HG03095 (cell line): Measurements from ENCODE around the gene GNG11.
"Not testable (repeated sequence)": the region's sequence is repeated elsewhere in the genome, so short reads cannot be mapped to it uniquely, and the experiment has no call there.

Experiments used
- ATAC-seq: cut with Tn5 transposase; IDR thresholded peaks from one replicate; pipeline ENCODE4 v1.9.1; 2021; ENCODE audit warnings: moderate library complexity; ENCODE audit not compliant: unreplicated experiment

The GNG11 gene

DNA sequence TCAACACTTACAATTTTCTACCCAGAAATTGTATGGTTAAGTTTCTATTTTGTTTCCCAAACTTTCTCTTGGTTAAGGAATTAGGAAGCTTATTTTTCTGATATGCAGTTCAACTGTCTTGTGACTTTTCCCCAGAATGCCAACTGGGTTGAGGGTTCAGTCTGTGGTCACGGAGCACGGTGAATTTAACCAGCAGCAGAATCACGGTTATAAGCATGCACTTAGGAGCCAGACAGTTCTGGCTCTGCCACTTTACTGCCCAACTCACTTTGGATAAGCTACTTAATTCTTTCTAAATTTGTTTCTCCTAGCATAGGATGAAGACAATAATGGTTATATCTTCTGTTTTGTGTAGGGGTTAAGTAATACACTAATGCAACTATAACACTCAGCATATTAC lies 10.3 kb upstream of the GNG11 start:
- ATAC-seq, result not testable (repeated sequence)

DNA sequence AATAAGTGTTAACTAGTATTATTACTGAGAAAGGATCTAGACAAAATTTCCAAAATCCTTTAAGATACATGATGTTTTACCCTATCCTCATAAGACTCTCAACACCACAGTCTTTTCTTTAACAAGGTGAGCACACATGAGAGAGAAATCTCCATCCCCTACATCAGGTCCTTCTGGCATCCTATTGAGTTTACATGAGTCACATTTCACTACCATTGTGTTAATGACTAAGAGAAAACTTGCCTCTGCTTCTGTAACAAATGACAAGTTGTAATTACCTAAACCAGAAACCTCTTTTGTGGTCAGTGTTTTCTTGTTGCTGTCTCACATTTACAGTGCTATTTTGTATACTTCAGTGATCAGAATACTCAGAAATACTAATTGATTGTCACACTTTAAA lies 9.9 kb upstream of the GNG11 start:
- ATAC-seq, result not testable (repeated sequence)

DNA sequence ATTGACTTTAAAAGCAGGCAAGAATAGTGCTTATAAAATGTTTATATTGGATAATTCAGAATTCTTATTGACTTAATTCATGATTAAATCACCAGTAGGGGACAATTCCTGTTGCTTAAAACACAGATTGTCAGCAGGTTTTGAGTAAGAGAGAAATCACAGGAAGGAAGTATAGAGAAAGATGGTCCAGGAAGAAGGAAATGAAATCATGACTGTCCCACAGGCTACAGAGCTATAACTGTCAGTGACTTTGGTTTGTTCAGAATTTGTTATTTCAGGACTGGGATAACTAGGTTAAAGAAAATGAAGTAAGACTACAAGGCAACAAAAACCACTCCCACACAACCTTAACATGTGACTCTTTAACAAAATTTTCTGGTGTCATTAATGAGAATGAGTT lies 8.3 kb upstream of the GNG11 start:
- ATAC-seq, result no peak

DNA sequence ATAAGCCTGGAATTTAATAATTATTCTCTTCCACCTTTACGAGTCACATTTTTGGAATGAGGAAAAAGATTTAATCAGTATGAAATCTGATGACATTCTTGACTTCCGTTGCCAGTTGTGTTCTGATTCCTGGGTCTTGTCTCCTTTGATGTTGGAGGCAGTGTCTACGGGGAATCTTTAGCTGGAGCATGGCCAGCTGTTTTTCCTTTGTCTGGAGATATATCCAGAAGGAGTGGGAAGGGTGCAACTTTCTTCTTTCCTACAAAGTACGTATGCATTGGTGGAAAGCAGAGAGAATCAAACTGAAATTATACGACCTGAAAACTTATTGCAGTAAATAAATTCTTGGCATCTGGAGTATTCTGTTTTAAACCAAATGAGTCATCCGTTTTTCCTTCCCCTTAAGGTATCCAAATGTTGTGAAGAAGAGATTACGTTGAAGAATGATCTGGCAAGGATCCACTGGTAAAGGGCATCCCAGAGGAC lies 6.9 kb upstream of the GNG11 start:
- ATAC-seq, result no peak

DNA sequence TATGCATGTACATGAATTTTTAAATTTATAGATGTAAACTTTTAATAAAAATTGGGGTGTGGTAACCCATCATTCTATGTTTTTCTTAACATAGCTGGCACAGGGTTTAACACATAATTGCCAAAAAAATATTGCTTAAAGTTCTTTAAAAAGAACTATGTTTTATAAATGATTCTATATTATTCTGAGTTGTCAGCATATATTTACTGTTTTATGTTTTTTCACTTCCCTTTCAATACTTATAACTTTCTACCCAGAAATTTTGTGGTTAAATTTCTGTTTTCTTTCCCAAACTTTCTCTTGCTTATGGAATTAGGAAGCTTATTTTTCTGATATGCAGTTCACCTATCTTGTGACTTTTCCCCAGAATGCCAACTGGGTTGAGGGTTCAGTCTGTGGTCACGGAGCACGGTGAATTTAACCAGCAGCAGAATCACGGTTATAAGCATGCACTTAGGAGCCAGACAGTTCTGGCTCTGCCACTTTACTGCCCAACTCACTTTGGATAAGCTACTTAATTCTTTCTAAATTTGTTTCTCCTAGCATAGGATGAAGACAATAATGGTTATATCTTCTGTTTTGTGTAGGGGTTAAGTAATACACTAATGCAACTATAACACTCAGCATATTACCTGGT lies 6.2 kb upstream of the GNG11 start:
- not testable (repeated sequence) for ATAC-seq

DNA sequence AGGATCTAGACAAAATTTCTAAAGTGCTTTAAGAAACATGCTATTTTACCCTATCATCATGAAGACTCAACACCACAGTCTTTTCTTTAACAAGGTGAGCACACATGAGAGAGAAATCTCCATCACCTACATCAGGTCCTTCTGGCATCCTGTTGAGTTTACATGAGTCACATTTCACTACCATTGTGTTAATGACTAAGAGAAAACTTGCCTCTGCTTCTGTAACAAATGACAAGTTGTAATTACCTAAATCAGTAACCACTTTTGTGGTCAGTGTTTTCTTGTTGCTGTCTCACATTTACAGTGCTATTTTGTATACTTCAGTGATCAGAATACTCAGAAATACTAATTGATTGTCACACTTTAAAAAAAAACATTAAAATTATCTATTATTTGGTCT lies 5.6 kb upstream of the GNG11 start:
- not testable (repeated sequence) for ATAC-seq

DNA sequence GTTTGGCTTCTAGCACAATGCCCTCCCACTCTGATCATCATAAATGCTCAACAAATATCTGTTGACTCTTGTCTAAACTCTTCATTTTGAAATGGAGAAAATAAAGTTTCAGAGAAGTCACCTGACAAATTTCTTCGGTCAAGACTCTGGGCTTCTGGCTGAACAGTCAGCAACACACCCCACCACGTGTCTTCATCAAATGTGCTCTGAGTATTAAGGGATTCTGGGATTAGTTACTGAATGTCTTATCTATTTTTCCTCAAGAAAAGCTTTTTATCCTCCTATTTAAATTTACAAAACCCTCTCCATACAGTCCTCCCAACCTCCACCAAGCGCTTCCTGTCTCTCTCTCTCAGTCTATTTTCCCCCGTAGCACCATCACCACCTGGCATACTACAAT lies 5.2 kb upstream of the GNG11 start:
- ATAC-seq, result not testable (repeated sequence)

DNA sequence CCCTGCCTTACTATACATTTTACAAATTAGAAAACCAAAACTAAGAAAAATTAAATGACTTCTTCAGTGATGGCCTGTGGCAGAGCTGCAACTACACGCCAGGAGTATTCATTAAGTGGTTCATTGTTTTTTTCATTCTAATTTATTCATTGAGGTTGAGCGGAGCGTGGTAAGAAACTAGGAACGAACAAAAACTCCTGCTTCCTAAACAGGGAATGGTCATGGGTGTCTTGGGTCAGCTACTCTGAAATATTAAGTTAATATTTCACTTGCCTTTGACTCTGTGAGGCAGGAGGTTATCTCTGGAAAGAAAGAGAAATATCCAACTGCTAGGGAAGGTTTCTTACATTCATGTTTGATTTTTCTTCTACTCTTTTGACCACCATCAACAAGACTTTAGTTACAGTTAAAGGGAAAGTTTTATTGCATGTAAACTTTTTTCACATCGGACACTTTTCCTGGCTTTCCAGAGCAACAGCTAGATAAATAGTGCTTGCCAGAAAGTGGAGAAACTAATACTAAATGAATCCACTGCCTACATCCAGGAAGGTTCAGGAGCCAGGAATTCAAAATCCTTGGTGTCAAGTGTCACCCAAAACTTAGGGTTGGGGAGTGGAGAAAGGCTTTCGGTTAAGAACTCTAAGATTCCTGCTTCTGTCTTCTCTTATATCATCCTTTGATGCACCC lies 896 bp upstream of the GNG11 start:
- no peak for ATAC-seq

DNA sequence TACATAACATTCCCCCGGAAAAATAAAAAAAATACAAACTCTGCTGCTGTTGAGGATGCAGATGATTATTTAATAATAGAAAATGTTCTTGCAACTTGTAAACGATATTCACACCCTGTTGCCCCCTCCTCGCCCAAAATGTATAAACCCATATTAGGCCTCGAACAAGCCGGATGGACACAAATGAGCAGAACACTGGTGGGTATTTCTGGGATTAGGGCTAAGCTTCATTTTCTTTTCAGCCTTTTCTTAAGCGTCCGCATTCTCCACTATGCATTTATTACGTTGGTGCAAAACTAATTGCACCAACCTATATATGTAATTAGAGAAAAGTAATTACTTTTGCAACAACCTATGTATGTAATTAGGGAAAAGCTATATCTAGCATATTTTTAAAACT lies 349 bp upstream of the GNG11 start:
- ATAC-seq, result no peak

DNA sequence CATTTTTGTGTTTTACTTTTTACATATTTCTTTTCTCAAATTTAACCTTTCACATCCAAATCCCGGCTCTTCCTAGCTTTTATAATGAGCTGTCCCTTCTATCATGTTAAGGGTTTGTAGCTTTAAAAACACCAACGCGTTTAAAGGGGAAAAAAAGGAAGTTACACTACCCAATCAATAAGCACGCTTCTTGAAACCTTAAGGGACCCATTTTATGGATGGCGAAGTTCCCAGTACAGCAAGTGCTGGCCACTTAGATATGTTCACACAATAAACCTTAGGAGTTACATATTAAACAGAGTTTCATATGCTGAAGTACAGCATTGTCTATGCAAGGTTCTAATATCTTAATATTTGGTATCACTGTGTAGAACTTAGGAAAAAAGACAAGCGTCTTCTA lies 1.8 kb downstream of the GNG11 start:
- no peak for ATAC-seq

DNA sequence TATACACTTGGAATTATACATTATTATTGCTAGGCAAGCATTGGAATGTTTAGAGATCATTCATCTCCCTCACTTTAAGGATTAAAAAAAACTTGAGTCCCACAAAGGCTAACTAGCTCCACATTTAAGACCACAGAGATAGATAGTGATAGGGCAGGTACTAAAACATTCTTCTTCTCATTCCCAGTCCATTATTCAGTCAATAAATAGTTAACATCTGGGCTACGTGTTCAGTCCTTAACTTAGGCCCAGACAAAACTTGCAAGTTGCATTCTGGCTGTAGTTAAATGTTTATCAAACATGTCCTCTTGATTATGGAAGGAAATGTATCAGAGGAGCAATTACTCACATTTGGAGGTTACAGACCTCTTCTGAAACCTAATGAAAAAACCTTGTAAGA lies 2.4 kb downstream of the GNG11 start:
- no peak for ATAC-seq

DNA sequence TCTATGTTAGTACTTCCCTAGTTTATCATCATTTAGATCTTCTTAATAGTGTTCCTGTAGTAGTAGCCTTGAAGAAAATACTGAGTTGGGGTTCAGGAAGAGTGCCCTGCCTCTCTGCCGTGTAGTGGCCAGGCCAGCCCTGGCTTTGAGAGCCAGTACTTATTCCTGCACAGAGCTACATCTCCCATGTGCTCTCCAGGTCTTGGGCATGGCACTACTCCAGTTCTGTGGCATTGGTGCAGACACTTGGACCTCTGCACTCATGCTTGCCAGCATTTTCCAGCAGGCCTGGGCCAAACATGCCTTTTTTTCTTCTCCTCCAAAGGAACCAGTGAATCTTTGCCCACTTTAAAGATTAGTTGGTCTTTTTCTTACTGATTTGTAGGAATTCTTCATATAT lies 5.3 kb downstream of the GNG11 start:
- ATAC-seq, result no peak

DNA sequence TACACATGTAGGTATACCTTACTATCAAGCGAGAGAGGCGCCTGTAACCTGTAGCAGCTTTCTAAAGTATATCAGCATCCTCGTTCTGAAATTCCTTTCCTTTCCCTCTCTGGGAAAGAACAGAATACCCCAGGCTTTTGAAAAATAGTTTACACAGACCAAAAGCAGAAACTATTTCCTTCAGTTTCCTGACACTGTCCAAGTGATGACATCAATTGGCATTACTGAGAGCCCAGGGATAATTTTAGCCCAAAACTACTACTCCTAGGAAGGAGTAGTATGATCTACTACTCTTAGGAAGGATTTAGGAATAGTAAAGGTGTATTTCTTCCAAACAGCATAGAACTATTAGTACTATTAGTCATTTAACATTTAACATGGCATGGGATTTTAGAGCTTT lies 6.0 kb downstream of the GNG11 start:
- ATAC-seq, result no peak

DNA sequence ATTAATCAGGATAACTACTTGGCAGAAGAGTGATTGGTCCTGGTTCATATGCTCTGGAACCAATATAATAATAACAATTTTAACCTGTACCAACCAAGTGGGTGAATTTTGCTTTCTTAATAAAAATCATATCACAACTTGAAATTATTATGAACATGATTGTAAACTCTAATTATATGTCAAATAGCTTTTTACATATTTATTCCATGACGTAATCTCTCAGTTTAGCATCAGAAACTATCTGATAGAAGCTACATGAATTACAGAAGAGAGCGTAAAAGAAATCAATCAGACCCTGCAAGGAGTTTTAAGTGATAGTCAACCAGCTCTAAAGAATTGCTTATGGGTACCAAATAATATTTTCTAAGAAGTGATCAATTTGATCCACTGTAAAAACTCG lies 10.1 kb downstream of the GNG11 start:
- no peak for ATAC-seq

DNA sequence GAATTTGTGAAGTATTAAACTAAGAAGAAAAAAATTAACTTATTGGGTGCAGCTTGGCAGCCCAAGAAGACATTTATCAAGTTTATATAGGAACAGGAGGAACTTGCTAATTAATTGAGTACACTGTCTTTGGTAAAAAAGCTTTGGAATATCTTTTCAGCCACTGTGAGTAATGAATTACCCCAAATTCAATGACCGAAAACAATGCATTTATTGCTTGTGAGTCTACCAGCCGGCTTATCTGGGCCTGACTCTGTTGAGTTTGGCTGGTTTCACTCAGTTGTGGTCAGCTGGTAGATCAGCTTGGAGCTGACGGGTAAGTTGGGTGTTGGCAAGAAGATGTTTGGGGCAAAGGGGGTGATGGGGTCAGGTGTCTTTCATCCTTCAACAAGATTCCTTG lies 11.6 kb downstream of the GNG11 start:
- no peak for ATAC-seq

DNA sequence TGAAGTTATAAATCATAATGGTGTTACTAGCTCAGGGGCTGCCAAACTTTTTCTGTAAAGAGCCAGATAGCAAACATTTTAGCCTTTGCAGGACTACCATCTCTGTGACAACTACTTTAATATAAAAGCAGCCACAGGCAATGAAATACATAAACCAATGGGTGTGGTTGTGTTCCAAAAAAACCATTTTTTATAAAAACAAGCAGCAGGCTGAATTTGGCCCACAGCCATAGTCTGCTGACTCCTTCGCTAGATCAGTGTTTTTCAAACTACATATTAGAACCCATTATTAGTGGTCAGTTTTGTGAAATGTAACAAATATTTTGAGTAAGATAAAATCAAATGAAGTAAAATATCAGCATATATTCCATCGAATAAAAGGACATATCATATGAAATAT lies 13.6 kb downstream of the GNG11 start:
- ATAC-seq, result no peak

DNA sequence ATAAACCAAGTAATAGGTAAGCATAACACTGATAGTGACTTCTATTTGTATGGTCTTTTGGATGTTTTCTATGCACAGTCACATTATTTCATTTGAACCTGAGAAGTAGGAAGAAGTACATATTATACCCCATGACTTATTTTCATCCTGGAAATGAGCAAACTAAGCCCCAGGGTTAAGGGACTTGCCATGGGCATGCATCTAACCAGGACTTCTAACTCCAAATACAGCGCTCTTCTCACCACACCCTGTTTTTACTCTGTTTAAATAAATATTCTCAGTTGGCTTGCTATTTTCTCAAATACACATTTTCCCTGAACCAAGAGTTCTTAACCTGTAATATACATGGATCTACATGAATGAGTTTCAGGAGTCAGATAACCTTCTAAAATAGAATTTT lies 16.3 kb downstream of the GNG11 start:
- no peak for ATAC-seq

DNA sequence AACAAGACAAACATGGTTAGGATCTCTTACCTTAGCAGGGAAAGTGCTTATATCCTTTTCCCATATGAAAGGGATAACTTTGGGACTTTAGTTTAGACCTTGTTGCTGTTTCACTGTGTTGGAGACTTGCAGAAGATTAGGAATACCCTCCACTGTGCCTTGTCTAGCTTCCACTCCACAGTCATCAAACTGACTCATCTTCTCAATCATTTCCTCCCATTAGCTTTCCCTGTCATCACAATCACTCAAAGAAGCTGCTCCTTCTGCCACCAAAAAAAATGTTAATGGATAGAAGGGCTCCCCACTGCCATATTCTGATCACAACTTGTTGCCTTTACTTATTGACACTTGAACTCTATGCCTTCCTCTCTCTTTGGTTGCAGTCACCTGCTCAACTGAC lies 16.8 kb downstream of the GNG11 start:
- ATAC-seq, result no peak

DNA sequence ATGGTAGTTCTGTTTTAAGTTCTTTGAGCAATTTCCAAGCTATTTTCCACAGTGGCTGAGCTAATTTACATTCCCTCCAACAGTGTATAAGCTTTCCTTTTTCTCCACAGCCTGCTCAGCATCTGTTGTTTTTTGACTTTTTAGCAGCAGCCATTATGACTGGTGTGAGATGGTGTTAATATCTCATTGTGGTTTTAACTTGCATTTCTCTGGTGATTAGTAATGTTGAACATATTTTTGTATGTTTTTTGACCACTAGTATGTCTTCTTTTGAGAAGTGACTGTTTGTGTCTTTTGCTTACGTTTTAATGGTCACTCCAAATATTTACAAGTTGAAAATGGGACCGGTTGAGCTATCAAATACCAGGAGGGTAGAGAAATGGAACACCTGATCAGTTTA lies 20.4 kb downstream of the GNG11 start:
- ATAC-seq, result no peak

DNA sequence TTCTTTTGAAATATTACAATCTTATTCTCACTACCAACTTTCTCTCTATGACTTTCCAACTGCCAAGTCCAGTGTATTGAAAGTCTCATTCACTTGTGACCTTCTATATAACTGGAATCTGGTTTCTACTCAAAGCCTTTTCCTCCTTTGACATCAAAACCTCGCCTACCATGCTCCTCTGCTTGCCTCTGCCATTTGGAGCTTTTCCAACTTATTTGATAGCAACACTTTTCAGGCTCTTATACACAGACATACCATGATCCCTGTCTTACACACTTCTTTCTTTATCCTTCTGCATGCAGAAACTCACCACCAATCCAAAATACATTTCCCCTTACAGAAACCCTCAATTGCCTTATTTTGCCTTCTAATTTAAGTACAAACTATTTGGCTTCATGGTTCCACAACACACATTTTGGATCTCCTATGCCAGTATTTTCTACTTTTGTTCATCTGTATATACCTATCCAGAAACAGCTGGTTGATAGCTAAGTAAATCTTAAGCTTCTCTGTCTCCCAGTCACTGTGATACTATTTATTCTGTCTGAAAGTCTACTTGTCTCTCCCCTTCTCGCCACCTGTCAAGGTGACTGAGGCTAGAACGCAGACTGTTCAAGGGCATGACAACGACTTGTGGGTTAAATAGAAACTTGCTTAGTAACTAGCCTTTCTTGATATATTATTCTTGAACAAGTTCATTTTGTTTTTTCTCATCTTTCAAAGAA lies 22.4 kb downstream of the GNG11 start:
- ATAC-seq, result no peak

DNA sequence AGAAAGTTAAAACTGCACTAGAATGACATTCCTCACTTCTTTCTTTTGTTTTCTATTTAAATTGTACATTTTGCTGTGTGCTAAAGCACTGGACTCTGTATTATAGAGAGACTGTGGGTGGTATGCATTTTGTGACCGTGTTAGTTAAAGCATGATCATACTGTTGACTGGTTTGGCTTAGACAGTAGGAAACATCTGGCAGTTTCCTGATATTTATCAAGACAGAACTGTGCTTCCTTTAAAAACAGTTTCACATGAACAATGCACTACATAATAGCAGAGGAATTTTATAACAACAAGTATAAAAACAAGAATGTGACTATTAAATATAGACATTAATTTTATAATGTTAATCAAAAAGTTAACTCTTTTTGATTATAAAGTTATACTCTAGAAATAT lies 23.1 kb downstream of the GNG11 start:
- ATAC-seq, result no peak

DNA sequence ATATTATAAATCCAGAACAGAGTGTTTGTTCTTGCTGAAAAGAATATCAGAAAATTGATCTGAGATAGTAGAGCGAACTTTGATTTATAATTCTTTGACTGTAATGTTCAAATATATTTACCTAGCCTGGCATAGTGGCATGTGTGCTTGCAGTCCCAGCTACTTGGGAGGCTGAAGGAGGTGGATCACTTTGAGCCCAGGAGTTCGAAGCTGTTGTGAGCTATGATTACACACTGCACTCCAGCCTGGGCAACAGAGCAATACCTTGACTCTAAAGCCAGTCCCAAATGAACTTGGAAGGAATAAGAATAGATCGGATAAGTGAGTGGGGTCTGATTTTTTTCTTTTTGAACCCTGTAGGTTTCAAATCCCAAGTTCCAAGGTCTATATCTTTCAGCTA lies 23.5 kb downstream of the GNG11 start:
- ATAC-seq, result no peak
